CD4-positive, alpha-beta T cell treated with Interleukin-17A for 1 hour (primary cell): ENCODE measurements around the gene PCDH15.

Experiments
- DNase-seq: peaks from one replicate; pipeline ENCODE4 v3.0.0-alpha.2; 2020

Gene PCDH15

DNA sequence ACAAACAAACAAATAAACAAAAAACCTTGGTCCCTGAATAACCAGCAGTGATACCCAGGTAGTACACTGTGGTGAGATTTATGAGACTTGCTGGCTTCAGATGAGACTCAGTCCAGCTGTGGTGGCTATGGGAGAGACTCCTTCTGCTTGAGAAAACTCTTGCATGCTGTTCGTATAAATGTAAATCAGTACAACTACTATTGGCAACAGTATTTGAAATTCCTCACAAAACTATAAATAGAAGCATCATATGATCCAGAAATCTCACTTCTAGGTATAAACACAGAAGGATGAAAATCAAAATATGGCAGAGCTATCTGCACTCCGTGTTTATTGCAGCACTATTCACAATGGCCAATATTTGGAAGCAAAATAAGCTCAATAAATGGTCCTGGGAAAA is 692.1 kb downstream of the PCDH15 start:
- no peak for DNase-seq

DNA sequence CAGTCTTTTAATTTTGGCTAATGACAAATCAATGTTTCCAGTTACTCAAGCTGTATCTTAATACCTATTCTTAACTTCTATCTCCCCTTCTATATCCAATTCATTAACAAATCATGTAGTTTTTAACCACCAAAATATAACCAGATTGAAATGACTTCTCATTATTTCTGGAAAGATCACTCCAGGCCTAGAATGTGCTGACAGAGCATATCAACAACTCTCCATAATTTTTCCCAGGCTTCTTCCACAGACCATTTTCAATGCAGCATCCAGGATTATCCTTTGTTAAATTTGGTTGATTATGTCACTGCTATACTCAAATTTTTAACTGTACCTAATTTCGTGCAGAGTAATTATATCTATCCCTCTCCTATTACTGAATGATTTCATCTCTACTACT is 704.1 kb downstream of the PCDH15 start:
- no peak for DNase-seq

DNA sequence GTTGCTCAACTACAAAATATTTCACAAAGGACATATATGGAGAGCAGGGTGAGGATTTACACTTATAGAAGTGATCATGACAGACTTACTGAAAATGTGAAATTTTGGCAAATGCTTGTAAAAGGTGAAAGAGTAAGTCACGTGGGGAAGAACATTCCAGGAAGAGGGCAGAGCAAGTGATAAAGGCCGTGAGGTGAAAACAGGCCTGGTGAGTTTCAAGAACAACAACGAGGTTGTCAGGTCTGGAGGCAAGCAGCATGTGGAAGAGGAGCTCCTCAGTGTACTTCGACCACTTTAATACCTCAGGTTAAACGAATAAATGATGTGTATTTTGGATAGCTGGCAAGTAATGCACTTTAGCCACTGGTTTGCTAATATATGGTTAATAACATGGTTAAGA is 706.7 kb downstream of the PCDH15 start:
- DNase-seq = no peak

DNA sequence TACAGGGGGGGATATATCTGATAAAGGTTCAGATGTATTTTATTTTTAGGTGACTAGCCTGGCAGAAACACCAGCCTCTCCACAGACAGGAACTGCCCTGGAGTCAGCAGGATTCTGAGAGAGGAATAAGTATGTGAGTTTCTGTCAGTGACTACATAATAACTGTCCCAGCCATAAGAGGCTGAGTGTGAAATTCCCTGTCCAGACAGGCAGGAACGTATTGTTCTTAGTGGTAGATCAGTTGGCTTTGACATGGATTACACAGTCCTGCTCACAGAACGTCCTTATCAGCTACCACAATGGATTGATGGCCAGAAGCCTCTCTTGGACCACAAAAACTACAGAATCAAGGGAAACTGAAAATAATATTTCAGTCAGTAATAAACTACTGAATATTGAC is 709.8 kb downstream of the PCDH15 start:
- no peak for DNase-seq

DNA sequence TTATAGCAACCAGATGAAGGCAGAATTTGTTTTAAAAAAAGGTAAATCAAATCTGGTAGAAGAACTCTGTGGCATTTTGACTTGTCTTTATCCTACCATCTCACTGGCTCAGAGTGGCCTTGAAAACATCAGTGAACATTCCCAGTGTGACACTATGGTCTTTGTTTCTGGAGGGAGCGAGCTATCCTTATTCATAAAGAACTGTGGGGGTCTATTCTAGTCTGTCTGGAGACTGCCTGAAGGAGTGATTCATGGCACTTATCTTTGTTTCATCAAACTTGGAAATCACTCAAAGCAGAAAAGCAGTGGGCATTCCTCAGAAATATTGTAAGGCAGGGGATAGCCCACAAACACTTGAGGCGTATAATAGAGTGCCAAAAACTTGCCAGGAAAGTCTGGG is 719.1 kb downstream of the PCDH15 start:
- no peak for DNase-seq

DNA sequence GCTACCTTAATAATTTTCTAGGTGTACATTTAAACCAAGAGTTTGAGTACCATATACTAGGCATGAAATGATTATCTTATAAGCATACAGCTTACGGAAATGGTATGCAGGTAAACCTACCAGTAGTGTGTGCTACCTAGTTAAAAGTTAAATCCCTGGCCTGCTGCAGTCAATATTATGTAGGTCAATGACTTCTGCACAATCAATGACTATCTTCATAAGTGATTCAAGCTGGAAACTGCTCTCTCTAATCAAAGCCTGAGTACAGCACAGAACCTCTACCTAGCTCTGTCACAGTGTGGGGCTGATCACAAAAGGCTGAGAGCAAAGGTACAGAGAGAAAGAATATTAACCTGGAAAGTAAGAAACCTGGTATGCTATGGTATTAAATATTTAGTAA is 733.7 kb downstream of the PCDH15 start:
- DNase-seq = no peak

DNA sequence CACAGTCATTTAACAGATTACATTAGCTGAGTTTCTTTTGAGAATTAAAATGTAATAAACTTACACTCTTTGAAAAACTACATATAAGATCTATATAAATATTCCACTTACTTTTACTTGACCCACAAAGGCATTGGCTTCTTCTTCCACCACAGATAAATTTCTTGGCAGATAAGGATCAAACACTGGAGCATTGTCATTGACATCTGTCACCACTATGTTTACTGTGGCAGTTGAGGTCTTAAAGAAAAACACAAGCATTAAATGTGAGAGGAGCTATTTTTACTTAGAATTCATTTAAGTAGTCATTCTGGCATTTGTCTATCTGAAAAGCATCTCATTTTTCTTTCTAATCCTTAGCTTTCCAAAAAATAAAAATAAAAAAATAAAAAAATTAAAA is 734.4 kb downstream of the PCDH15 start:
- DNase-seq = no peak

DNA sequence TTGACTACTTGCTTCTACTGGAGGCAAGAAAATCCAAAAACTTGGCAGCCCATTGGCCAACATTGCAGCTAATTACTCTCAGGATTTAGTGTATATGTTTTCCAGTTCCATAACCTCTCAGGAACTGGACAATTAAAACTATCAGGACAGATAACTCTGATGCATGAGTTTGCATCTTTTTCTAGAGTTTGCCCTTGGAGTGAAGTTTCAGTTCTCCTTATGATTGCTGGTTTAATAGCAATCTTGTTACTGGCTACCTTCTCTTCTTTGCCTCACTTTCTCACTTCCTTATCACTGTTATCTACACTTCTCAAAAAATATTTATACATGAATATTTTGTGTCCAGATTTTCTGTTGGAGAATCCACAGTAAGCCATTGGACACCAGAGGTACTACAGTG is 735.9 kb downstream of the PCDH15 start:
- no peak for DNase-seq

DNA sequence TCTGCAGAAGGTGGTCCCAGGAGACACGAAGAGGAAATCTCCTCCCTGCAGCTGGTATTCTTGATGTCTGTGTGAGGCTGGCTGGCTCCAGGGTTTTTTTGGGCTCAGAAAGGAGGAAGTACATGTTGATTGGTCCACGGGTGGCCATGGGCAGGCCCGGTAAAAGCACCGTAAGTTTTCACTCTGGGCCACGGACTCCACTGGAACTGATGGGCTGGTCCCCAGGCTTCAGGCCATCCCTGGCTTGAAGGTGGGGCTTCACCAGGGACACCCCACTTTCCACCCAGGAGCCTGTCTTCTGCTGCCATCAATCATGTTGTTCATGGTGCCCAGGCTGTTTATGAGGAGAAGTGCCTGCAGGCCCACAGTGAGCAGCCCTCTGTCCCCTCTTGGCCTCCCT is 736.8 kb downstream of the PCDH15 start:
- DNase-seq = no peak

DNA sequence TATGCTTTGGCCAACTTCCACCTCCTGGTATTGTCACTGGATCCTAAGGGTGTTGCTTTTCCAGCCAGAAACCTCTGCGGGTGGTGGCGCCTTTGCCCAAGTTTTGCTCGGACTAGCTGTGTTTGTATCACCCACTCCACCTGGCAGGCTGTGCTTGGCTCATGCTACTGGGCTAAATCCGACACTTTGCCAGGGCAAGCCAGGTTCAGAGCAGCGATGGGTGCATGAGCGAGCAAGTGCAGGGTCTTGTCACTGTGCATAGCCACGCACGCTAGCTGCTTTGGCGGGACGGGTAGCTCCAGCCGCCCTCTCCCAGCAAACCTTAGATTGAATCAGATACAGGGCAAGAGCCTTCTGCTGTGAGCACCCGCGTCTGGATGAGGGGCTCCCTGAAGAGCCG is 737.5 kb downstream of the PCDH15 start:
- no peak for DNase-seq

DNA sequence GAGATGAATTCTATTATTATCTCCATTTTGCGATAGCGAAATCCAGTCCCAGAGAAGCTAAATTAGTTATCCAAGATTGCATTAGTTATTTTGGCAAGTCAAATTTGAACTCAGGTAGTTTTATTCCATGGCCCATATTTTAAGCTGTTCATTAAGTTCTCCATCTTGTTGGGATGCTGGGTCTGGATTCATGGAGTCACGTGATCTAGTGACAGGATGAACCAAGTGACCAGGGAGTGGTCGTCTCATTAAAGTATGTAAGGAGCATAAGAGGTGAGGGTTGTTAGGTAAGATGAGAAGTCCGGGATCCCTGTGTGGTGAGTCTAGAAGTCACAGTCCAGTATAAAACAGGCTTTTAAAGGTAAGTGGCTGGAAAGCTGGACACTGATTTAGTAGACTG is 740.5 kb downstream of the PCDH15 start:
- DNase-seq = no peak

DNA sequence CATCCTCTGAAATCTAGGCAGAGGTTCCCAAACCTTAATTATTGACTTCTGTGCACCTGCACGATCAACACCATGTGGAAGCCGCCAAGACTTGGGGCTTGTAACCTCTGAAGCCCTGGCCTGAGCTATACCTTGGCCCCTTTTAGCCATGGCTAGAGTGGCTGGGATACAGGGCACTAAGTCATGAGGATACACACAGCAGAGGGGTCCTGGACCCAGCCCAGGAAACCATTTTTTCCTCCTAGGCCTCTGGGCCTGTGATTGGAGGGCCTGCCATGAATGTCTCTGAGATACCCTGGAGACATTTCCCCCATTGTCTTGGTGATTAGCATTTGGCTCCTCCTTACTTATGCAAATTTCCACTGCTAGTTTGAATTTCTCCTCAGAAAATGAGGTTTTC is 743.7 kb downstream of the PCDH15 start:
- no peak for DNase-seq

DNA sequence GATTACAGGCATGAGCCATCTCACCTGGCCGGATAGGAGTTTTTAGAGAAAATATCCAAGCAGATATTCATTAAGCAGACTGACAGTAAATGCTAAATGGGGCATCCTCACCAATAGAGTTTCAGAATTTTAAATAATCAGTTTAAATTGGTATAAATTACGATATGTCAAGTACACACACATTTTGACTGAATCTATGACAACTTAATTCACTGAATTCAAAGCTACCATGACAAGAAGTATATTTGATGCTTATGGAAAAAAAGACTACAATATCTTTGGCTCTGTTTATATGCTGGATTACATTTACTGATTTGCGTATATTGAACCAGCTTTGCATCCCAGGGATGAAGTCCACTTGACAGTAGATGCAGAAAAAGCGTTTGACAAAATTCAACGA is 774.7 kb downstream of the PCDH15 start:
- no peak for DNase-seq

DNA sequence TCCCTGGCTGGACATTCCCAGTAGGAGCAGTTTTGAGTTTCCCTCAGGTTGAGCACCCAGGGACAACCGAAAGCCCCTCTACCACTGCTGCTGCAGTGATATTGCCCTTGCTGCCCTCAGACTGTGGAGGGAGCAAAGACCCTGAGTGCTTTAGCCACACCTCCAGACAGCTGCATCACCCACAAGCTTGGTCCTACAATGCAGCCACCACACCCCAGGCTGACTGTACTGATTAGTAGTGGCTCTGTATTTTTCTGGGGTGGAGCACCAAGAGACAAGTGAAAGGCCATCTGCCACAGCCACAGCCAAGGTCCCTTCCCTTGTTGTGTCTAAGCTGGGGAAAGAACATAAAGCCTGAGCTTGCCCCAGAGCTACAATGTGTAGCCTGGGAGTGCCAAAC is 789.9 kb downstream of the PCDH15 start:
- no peak for DNase-seq

DNA sequence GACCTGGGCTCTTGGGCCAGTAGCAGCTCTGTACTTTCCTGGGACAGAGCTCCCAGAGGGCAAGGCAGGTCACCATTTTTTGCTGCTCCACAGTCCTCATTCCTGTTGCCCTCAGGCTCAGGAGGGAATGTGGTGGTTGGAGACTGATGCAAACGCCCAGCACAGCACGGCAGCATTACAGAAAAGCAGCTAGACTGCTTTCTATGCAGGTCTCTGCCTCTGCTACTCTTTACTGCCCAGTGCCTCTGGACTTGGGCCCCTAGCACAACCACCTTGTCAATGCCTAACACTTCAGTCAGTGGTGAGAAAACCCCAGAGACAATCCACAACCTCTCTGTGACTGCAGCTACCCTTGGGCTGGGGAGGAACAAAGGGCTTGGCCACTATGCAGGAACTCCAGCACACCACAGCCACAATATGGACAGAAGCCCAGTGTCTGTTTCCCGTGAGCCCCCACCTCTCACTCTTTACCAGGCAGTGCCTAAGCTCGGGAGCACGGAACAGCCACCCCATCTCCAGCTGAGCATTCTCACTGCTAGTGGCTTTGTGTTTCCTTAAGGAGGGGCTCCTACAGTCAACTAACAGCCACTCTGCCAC is 790.6 kb downstream of the PCDH15 start:
- DNase-seq = no peak

DNA sequence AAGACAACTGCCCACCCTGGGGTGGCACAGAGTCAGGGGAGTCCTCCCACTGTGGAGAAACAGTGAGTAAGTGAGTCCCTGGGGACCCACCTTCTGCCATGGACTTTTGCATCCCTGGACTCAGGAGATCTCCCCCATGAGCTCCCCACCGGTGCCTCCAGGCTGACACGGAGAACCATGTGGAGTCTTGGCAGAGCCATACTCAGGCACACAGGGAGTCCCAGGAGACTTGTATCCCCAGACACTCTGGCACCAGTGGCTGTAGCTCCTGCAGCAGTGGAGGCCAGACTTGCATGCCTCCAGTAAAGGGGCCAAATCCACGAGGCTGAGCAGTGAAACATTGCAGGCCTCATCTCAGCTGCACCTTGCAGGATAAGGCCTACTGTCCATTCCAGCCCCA is 791.4 kb downstream of the PCDH15 start:
- no peak for DNase-seq

DNA sequence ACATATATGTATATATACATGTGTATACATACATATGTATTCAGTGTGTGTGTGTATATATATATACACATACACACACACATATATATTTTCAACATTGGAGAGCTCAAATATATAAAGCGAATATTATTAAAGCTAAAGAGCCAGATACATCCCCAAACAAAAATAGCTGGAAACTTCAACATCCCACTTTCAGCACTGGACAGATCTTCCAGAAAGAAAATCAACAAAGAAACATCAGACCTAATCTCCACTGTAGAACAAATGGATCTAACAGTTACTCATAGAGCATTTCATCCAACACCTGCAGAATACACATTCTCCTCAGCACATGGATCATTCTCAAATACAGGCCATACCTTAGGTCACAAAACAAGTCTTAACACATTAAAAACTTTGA is 799.0 kb downstream of the PCDH15 start:
- no peak for DNase-seq

DNA sequence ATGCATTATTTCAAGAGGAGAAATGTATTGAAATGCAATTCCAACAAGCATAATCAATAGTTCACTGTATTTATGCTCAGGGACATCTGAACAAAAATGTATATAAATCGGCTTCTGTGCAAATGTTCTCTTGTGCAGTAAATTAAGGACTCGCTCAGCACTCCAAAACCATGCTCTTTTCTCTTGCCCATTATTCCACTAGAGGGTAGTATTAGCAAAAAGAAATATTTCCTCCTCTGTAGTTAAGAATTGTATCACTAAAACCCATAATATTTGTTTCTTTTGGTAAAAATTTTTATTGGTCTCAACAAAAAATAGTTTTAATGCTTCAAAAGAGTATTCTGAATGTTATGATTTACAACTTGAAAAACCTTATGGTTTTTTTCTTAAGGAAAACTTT is 803.1 kb downstream of the PCDH15 start:
- no peak for DNase-seq

DNA sequence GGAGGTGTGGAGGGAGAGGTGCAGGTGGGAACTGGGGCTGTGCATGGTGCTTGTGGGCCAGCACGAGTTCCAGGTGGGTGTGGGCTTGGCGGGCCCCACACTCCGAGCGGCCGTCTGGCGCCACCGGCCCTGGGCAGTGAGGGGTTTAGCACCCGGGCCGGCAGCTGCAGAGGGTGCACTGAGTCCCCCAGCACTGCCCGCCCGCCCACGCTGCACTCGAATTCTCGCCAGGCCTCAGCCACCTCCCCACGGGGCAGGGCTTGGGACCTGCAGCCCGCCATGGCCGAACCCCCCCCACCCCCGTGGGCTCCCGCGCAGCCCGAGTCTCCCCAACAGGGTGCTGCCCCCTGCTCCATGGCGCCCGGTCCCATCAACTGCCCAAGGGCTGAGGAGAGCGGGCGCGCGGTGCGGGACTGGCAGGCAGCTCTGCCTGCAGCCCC is 810.2 kb downstream of the PCDH15 start:
- DNase-seq = no peak

DNA sequence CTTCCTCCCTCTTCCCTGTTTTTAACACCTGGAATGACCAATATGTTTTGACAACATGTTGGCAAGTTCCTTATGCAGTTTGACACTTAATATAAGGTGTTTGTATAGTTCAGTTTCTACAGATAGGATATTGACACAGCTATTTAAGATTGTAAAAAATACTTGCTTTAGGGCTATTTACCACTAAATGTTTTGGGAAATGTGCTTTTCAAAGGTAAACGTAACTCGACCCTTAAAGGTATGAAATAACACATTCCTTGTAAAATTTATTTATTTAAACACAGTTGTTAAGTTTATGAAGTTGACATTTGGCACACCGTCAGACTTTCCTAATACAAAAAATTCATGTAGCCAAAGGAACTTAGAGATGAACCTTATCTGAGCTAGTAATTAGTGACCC is 817.6 kb downstream of the PCDH15 start:
- DNase-seq = no peak

DNA sequence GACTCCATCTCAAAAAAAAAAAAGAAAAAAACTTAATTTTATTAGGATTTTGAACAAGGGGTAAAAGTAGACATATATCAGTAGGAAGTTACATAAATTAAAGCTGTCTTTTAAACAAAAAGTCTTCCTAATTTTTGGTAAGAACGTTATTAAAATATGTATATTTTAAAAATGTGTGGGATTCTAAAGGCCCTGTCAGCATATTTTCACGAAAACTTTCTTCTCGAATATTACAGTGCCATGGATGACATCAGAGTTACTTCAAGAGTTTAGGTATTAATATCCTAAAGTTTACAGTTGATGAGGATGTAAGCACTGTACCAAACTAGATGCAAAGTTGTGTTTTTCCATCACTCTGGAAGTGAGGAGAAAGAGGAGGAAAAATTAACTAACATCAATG is 820.8 kb downstream of the PCDH15 start:
- DNase-seq = no peak

DNA sequence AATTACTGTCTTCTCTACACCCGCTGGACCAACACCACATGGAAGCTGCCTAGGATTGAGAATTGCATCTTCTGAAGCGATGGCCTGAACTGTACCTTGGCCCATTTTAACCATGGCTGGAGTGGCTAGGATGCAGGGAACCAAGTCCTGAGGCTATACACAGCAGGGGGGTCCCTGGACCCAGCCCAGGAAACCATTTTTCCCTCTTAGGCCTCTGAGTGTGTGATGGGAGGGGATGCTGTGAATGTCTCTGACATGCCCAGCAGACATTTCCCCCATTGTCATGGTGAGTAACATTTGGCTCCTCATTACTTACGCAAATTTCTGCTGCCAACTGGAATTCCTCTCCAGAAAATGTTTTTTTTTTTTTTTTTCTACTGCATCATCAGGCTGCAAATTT is 822.7 kb downstream of the PCDH15 start:
- no peak for DNase-seq

DNA sequence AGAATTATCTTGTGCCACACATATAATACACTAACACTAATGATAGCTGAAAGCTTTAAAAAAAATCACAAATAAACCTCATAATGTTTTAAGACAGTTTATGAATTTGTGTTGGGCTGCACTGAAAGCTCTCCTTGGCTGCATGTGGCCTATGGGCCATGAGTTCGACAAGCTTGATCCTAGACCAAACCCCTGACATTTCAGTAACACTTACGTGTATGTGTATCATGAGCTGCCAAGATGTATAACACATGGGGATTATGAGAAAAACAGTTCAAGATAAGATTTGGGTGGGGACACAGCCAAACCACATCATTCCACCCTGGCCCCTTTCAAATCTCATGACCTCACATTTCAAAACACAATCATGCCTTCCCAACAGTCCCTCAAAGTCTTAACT is 823.8 kb downstream of the PCDH15 start:
- no peak for DNase-seq

DNA sequence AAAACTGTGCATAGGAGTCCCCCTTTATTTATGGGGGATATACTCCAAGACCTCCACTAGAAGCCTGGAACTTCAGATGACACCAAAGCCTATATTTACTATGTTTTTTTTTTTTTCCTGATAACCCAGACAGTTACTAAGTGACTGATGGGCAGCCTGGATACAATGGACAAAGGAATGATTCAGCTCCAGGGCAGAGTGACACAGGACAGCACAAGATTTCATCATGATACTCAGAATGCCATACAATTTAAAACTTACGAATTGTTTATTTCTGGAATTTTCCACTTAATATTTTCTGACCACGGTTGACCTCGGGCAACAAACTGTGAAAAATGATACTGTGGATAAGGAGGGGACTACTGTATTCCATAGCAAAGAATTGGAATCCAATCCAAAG is 843.6 kb downstream of the PCDH15 start:
- no peak for DNase-seq

DNA sequence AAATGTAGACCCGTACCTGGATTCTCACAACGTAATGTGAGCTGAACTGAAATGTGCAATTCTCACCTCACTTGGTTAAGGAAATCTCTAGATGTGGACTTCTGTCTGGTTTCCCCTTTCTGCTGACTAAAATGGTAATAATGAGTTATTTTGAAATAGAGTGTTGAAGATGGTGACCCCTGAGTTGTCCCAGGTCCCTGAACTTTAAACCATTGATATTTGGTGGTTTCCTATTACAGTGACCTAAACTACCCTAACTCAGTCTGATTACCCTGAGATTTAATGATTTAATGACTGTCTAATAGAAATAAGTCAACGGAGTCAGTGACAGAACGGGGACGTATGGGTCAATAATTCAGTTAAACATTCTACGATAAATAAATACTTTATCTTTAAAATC is 845.9 kb downstream of the PCDH15 start:
- DNase-seq = no peak
